Stomach (tissue), 9 donors: ENCODE results near the gene TCF7L1. TPM values are rescaled to one million over a fixed set of nuclear protein-coding genes. Genes with fewer than 3 reads are reported as not detected.

Source experiments
- DNase-seq, 2 donors: peaks; one replicate each; pipeline versions ENCODE4 v3.0.0 to v3.0.0-alpha.2; 2013 to 2019
- H3K27ac ChIP-seq, 5 donors: fragments of 200-600 bp in 4 of 5; sonication (generic) in 4 of 5; one replicate each; pipeline ENCODE4 v1.5.1; 2013 to 2019; ENCODE audit warnings: mild to moderate bottlenecking in 1 of 5, moderate library complexity in 1 of 5
- H3K27me3 ChIP-seq, 3 donors: fragments of 200-600 bp; sonication (generic); one replicate each; pipeline ENCODE4 v1.5.1; 2017 to 2019; ENCODE audit warnings: mixed run types in 1 of 3
- H3K36me3 ChIP-seq, 4 donors: fragments of 200-600 bp; sonication (generic); 1 replicate in 3 of 4; 2 replicates in 1 of 4; pipeline ENCODE4 v1.5.1; 2016 to 2019
- H3K4me1 ChIP-seq, 4 donors: fragments of 200-600 bp; sonication (generic); one replicate each; pipeline ENCODE4 v1.5.1; 2016 to 2019
- H3K4me3 ChIP-seq, 4 donors: fragments of 200-600 bp; sonication (generic) in 3 of 4; one replicate each; pipeline ENCODE4 v1.5.1; 2016 to 2019; ENCODE audit warnings: mild to moderate bottlenecking in 1 of 4
- H3K9me3 ChIP-seq, 4 donors: fragments of 200-600 bp; sonication (generic); one replicate each; pipeline ENCODE4 v1.5.1; 2016 to 2019
- EP300 ChIP-seq: sonication (generic); formaldehyde crosslinking; IDR thresholded peaks from one replicate; pipeline ENCODE4 v1.6.1; 2017; ENCODE audit warnings: antibody characterized with exemption
- POLR2A ChIP-seq, 4 donors: fragments of 450-650 bp; IDR thresholded peaks; one replicate each; pipeline ENCODE4 v1.6.1; 2016; ENCODE audit warnings: antibody characterized with exemption in 4 of 4, control low read depth in 2 of 4, mild to moderate bottlenecking in 1 of 4, moderate library complexity in 1 of 4
- POLR2AphosphoS5 ChIP-seq, 3 donors: sonication (generic); formaldehyde crosslinking; IDR thresholded peaks; one replicate each; pipeline ENCODE4 v1.6.1; 2016; ENCODE audit warnings: antibody characterized with exemption in 3 of 3
- WGBS, 5 donors: extraction: QIAGEN DNeasy Blood & Tissue Kit in 3 of 5; methylation state at CpG; one replicate each; pipeline versions ENCODE4 v1.1.5 to v1.1.7; 2013 to 2018; 5-methylcytosine and 5-hydroxymethylcytosine counted together
- intact Hi-C: fragments of 100-400 bp; cut with DNase I; formaldehyde crosslinking; loops from one replicate; pipeline ENCODE4 v1.15.1; 2023; ENCODE audit warnings: low total_unique reads
- polyA plus RNA-seq, 3 donors: library from polyadenylated mRNA; stranded (reverse); fragments of 200-250 nt; gene quantifications; one replicate each; pipeline ENCODE4 v1.2.3, GENCODE V29; 2013
- total RNA-seq, 5 donors: library from RNA; depleted of rRNA; stranded (reverse); fragments of >200 nt; gene quantifications; one replicate each; pipeline versions ENCODE4 v1.1.0 to v1.2.3, GENCODE V29; 2014 to 2016
- TF ChIP-seq, protein P1 (sequence below), 7 experiments: fragments of 450-650 bp in 4 of 7; fragments of 200-600 bp in 3 of 7; sonication (generic) in 3 of 7; IDR thresholded peaks; one replicate each; pipeline ENCODE4 v1.5.1; 2016 to 2019; ENCODE audit warnings: antibody characterized with exemption in 7 of 7, control low read depth in 2 of 7, mild to moderate bottlenecking in 1 of 7
- donor health status: healthy with polysubstance abuse.
- donor health status: Bipolar disorder and iron deficiency.
- donor health status: healthy.

TCF7L1 gene
- total and polyA plus RNA-seq, 8 donors, result 0.45 to 8.3 (median 4.9) TPM; not detected in 1

DNA sequence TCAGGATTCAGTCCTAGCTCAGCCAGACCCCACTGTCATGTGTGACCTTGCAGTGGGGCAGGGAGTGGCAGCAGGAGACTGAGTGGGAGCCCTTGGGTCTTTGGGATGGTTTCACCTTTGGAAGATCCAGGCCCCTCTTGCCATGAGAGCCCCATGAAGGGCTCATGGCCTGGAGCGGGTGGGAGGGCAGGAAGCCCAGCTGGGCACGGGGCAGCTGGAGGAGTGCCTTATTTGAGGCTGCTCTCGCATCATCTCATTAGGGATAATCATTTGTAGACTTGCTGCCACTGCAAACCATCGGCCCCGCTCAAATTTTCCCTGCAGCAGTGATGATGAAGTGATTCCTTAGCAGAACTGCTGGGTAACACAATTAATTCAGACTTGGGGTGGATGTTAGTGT, 120.7 kb downstream of the TCF7L1 start:
- Histone ChIP-seq H3K27ac (no peak overlapping the region), H3K9me3 (no peaks in the 10 kb centered on the region), H3K4me3 (no peak overlapping the region), H3K4me1 (peaks cover 28 to 69% (median 54%) of the 10 kb centered on the region in 4 donors), H3K27me3 (no peaks in the 10 kb centered on the region), H3K36me3 (no peaks in the 10 kb centered on the region)
- WGBS, 5 donors, result 64 to 69% (median 67%) methylated on average over 5 of the region's 5 CpGs
- DNase-seq, result no peak
- TF ChIP-seq POLR2A (IDR thresholded peaks at IDR 0.05) (no peak), POLR2AphosphoS5 (IDR thresholded peaks at IDR 0.05) (no peak), EP300 (no peak)
- TF ChIP-seq, protein P1, sequence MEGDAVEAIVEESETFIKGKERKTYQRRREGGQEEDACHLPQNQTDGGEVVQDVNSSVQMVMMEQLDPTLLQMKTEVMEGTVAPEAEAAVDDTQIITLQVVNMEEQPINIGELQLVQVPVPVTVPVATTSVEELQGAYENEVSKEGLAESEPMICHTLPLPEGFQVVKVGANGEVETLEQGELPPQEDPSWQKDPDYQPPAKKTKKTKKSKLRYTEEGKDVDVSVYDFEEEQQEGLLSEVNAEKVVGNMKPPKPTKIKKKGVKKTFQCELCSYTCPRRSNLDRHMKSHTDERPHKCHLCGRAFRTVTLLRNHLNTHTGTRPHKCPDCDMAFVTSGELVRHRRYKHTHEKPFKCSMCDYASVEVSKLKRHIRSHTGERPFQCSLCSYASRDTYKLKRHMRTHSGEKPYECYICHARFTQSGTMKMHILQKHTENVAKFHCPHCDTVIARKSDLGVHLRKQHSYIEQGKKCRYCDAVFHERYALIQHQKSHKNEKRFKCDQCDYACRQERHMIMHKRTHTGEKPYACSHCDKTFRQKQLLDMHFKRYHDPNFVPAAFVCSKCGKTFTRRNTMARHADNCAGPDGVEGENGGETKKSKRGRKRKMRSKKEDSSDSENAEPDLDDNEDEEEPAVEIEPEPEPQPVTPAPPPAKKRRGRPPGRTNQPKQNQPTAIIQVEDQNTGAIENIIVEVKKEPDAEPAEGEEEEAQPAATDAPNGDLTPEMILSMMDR (IDR thresholded peaks at IDR 0.05), result no peak
- intact Hi-C loops, result no loop called here

DNA sequence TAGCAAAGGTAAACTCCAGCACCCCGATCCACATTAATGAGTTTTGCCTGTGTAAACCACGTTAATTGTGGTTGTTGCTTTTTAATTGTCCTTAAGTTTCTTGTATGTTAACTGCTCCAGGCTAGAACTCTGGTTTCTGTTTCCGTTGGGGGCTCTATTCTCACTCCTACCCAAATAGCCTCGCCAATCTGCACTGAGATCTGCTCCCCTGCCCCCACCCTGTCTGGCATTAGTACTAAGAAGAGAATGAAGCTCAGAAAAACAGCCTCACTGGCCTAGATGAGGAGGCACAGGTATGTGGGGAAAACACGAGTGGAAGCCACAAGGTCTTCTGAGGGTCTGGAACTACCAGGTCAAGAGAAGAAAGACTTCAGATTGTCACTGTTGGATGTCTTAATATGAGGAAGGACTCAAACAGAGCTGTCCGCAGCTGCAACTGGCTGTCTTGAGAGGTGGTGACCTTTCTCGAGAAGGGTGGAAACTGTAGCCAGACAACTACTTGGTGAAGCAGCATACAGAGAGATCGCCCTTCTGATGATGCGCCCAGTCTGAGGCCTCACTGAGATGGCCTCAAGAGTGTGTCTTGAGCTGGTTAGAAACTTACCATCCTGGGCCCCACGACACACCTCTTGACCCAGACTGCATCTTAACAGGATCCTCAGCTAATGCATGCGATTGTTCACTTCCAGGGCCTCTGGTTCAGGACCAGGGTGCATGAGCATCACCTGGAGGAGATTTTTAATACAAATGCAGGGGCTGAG, 121.5 kb downstream of the TCF7L1 start:
- Histone ChIP-seq H3K9me3 (no peaks in the 10 kb centered on the region), H3K4me3 (no peak overlapping the region), H3K4me1 (peaks cover 19 to 68% (median 50%) of the 10 kb centered on the region in 4 donors), H3K36me3 (no peaks in the 10 kb centered on the region), H3K27me3 (no peaks in the 10 kb centered on the region), H3K27ac (no peak overlapping the region)
- DNase-seq, result no peak
- intact Hi-C loops, result no loop called here
- TF ChIP-seq POLR2AphosphoS5 (IDR thresholded peaks at IDR 0.05) (no peak), EP300 (no peak), POLR2A (IDR thresholded peaks at IDR 0.05) (no peak)
- TF ChIP-seq, protein P1 (IDR thresholded peaks at IDR 0.05), result no peak
- WGBS, 5 donors, result 73 to 83% (median 78%) methylated on average over 11 of the region's 11 CpGs

DNA sequence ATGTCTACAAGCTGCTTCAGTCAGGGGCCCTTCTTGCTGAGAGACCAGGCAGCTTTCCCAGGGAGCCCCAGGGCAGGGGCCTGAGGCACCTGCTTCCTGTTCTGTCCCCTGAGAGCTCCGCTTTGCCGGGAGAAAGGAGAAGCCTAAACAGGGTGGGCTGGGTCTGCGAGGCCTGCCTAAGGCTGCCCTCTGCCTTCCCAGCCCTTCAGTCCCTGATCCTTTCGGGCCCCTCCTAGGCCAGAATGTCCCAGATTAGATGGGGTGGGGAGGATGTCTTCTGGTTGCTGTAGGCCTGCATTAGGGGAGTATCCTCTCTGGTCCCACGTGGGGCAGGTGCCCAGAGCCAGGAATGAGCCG, 122.2 kb downstream of the TCF7L1 start:
- no peaks in the 10 kb centered on the region for H3K36me3 ChIP-seq
- 26 to 58% (median 42%) methylated on average over 4 to 6 of the region's 6 CpGs for WGBS, 5 donors
- H3K27ac ChIP-seq, result peak overlapping the region in 2 of 5 donors; percentile 63 to 77
- TF ChIP-seq EP300, result no peak
- TF ChIP-seq, protein P1 (IDR thresholded peaks at IDR 0.05), result no peak
- no peak for TF ChIP-seq POLR2AphosphoS5 (IDR thresholded peaks at IDR 0.05)
- TF ChIP-seq POLR2A (IDR thresholded peaks at IDR 0.05), result no peak
- no peaks in the 10 kb centered on the region for H3K9me3 ChIP-seq
- no peaks in the 10 kb centered on the region for H3K27me3 ChIP-seq
- peak overlapping the region in 1 of 4 donors; percentile 25 for H3K4me3 ChIP-seq
- intact Hi-C loops, result no loop called here
- DNase-seq, result no peak
- peaks cover 17 to 67% (median 49%) of the 10 kb centered on the region in 4 donors for H3K4me1 ChIP-seq

DNA sequence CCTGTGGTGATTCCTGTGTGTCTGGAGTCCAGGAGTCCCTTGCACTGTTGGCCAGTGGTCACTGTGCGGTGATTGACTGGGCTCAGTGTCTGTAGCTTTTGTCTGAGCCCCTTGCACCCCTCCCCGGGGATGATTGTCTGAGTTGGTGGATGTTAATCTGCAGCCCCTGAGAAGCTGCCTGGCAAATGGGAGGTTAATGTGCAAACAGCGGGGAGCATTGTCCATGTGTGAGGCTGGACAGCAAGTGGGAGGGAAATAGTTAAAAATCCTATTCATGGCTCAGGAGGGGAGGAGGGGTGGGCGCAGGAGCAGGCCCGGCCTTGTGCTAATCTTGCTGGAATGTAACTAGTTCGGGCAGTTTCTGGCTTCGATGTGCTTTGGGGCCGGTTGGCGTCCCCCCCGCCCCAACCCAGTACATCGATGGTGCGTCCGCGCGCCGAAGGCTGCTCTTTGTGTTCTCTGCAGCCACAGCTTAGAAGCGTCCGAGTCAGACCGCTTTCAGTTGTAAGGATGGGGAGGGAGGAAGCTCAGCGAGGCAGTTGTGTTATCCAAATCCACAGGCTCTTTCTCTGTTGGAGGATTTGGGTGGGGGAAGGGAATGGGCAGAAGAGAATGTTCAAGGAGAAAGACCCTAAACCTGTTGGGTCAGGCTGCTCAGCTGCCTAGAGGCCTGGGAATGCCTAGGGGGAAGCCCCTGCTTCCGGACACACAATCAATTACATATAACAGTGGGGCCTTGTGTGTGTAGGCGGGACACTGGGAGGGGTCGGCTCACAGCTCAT, 122.8 kb downstream of the TCF7L1 start:
- H3K4me1 ChIP-seq, result peaks cover 17 to 61% (median 49%) of the 10 kb centered on the region in 4 donors
- 16 to 30% (median 25%) methylated on average over 23 of the region's 23 CpGs for WGBS, 5 donors
- H3K36me3 ChIP-seq, result no peaks in the 10 kb centered on the region
- peak overlapping the region in 3 of 4 donors; percentile 7 to 25 (median 15) for H3K4me3 ChIP-seq
- TF ChIP-seq POLR2A (IDR thresholded peaks at IDR 0.05), result no peak
- intact Hi-C loops, result no loop called here
- peak in 1 of 2 donors; percentile 92 for DNase-seq
- H3K27me3 ChIP-seq, result no peaks in the 10 kb centered on the region
- H3K9me3 ChIP-seq, result no peaks in the 10 kb centered on the region
- H3K27ac ChIP-seq, result peak overlapping the region in 3 of 5 donors; percentile 12 to 77 (median 63)
